WTC11 (cell line): Measurements from ENCODE around the gene TOMM20L. TPM values are rescaled to one million over a fixed set of nuclear protein-coding genes. Genes with fewer than 3 reads are reported as not detected.
A peak's percentile ranks its signal among the peaks of the same experiment; 100 is the strongest.

Experiments
- ATAC-seq: fragments of 200-7000 bp; cut with Tn5 transposase; 2 replicates; pipeline ENCODE4 v1.10.0; 2021; ENCODE audit warnings: mild to moderate bottlenecking, moderate library complexity
- CTCF ChIA-PET: fragments of 300-600 bp; sonication (Branson Sonifier 250); formaldehyde crosslinking; loops from one replicate; lab custom pipeline; 2021; ENCODE audit warnings: antibody characterized with exemption; lab: Charles Lee
- POLR2A ChIA-PET: fragments of 350-600 bp; sonication (Branson Sonifier 250); formaldehyde crosslinking; loops from one replicate; lab custom pipeline; 2021; ENCODE audit warnings: antibody characterized with exemption; lab: Charles Lee
- DNase-seq: peaks from one replicate; pipeline ENCODE4 v3.0.0; 2021; ENCODE audit warnings: low spot score
- H3K27ac Mint-ChIP-seq: 2 replicates; pipeline ENCODE4 v1.8.0; 2021; ENCODE audit warnings: mixed read lengths
- H3K27me3 Mint-ChIP-seq: 2 replicates; pipeline ENCODE4 v1.8.0; 2021; ENCODE audit warnings: low read depth, mild to moderate bottlenecking, moderate library complexity, mixed read lengths
- H3K36me3 Mint-ChIP-seq: 2 replicates; pipeline ENCODE4 v1.8.0; 2021; ENCODE audit warnings: mixed read lengths
- H3K4me1 Mint-ChIP-seq: 2 replicates; pipeline ENCODE4 v1.8.0; 2022; ENCODE audit warnings: mixed read lengths
- H3K4me3 Mint-ChIP-seq: 2 replicates; pipeline ENCODE4 v1.8.0; 2021; ENCODE audit warnings: mild to moderate bottlenecking, moderate library complexity, mixed read lengths
- H3K9me3 Mint-ChIP-seq: 2 replicates; pipeline ENCODE4 v1.8.0; 2021; ENCODE audit warnings: mixed read lengths
- ATF1 ChIP-seq: sonication (generic); formaldehyde crosslinking; IDR thresholded peaks from 2 replicates; pipeline ENCODE4 v1.8.1; 2023; ENCODE audit warnings: mild to moderate bottlenecking, moderate library complexity, missing genetic modification reagents
- E2F5 ChIP-seq: sonication (generic); formaldehyde crosslinking; IDR thresholded peaks from 2 replicates; pipeline ENCODE4 v1.8.1; 2022; ENCODE audit warnings: mild to moderate bottlenecking, moderate library complexity, missing genetic modification reagents
- EMX1 ChIP-seq: fragments of 250-450 bp; sonication (Bioruptor Pico); IDR thresholded peaks from 2 replicates; pipeline ENCODE4 v1.8.0; 2021; ENCODE audit warnings: mild to moderate bottlenecking
- FOXP1 ChIP-seq: sonication (generic); formaldehyde crosslinking; IDR thresholded peaks from 2 replicates; pipeline ENCODE4 v1.8.0; 2022; ENCODE audit warnings: missing genetic modification reagents, mild to moderate bottlenecking, moderate library complexity, borderline replicate concordance
- GTF2I ChIP-seq: fragments of 250-450 bp; sonication (Bioruptor Pico); conservative IDR thresholded peaks from 2 replicates; pipeline ENCODE4 v1.4.0; 2021; ENCODE audit warnings: mild to moderate bottlenecking
- HMGA2 ChIP-seq: fragments of 250-450 bp; sonication (Bioruptor Pico); IDR thresholded peaks from 2 replicates; pipeline ENCODE4 v1.4.0; 2021; ENCODE audit warnings: mild to moderate bottlenecking, moderate library complexity
- MAX ChIP-seq: sonication (generic); formaldehyde crosslinking; IDR thresholded peaks from 2 replicates; pipeline ENCODE4 v1.8.0; 2022; ENCODE audit warnings: mild to moderate bottlenecking, missing genetic modification reagents
- NFE2L1 ChIP-seq: sonication (generic); formaldehyde crosslinking; IDR thresholded peaks from 2 replicates; pipeline ENCODE4 v1.8.1; 2023; ENCODE audit warnings: missing genetic modification reagents
- NR1H2 ChIP-seq: sonication (generic); formaldehyde crosslinking; IDR thresholded peaks from 2 replicates; pipeline ENCODE4 v1.9.0; 2021; ENCODE audit warnings: mild to moderate bottlenecking, moderate library complexity, missing genetic modification reagents
- NR3C1 ChIP-seq: sonication (generic); formaldehyde crosslinking; conservative IDR thresholded peaks from 2 replicates; pipeline ENCODE4 v1.8.1; 2023; ENCODE audit warnings: low read depth, mild to moderate bottlenecking, missing genetic modification reagents
- SMAD3 ChIP-seq: sonication (generic); formaldehyde crosslinking; IDR thresholded peaks from 2 replicates; pipeline ENCODE4 v1.8.0; 2022; ENCODE audit warnings: missing genetic modification reagents, mild to moderate bottlenecking, borderline replicate concordance
- SMAD4 ChIP-seq: sonication (generic); formaldehyde crosslinking; IDR thresholded peaks from 2 replicates; pipeline ENCODE4 v1.8.0; 2022; ENCODE audit warnings: mild to moderate bottlenecking, missing genetic modification reagents
- SP1 ChIP-seq: sonication (generic); formaldehyde crosslinking; conservative IDR thresholded peaks from 2 replicates; pipeline ENCODE4 v1.8.1; 2022; ENCODE audit warnings: missing genetic modification reagents
- ZBTB21 ChIP-seq: sonication (generic); formaldehyde crosslinking; IDR thresholded peaks from 2 replicates; pipeline ENCODE4 v1.8.1; 2023; ENCODE audit warnings: mild to moderate bottlenecking, missing genetic modification reagents, borderline replicate concordance
- ZNF121 ChIP-seq: sonication (generic); formaldehyde crosslinking; IDR thresholded peaks from 2 replicates; pipeline ENCODE4 v1.8.0; 2023; ENCODE audit warnings: missing genetic modification reagents
- ZNF219 ChIP-seq: sonication (generic); formaldehyde crosslinking; IDR thresholded peaks from 2 replicates; pipeline ENCODE4 v1.8.0; 2023; ENCODE audit warnings: missing genetic modification reagents, mild to moderate bottlenecking, borderline replicate concordance
- ZNF232 ChIP-seq: sonication (generic); formaldehyde crosslinking; IDR thresholded peaks from 2 replicates; pipeline ENCODE4 v1.8.0; 2022; ENCODE audit warnings: mild to moderate bottlenecking, missing genetic modification reagents
- total RNA-seq: library from RNA; stranded (reverse); gene quantifications from 3 replicates; pipeline ENCODE4 v1.2.3, GENCODE V29; 2021
- TF ChIP-seq, protein P1 (sequence below): sonication (generic); formaldehyde crosslinking; conservative IDR thresholded peaks from 2 replicates; pipeline ENCODE4 v1.8.1; 2023; ENCODE audit warnings: mild to moderate bottlenecking, low read depth, missing genetic modification reagents, moderate library complexity
- TF ChIP-seq, protein P2 (sequence below): sonication (generic); formaldehyde crosslinking; IDR thresholded peaks from 2 replicates; pipeline ENCODE4 v1.8.1; 2023; ENCODE audit warnings: mild to moderate bottlenecking, missing genetic modification reagents
- TF ChIP-seq, protein P3 (sequence below): fragments of 250-450 bp; sonication (Bioruptor Pico); IDR thresholded peaks from 2 replicates; pipeline ENCODE4 v1.9.0; 2021; ENCODE audit warnings: mild to moderate bottlenecking
- TF ChIP-seq, protein P4 (sequence below): sonication (generic); formaldehyde crosslinking; IDR thresholded peaks from 2 replicates; pipeline ENCODE4 v1.8.0; 2023; ENCODE audit warnings: missing genetic modification reagents
- TF ChIP-seq, protein P5 (sequence below): sonication (generic); formaldehyde crosslinking; IDR thresholded peaks from 2 replicates; pipeline ENCODE4 v1.8.1; 2023; ENCODE audit warnings: mild to moderate bottlenecking, missing genetic modification reagents, moderate library complexity
- TF ChIP-seq, protein P6 (sequence below): sonication (generic); formaldehyde crosslinking; IDR thresholded peaks from 2 replicates; pipeline ENCODE4 v1.8.1; 2022; ENCODE audit warnings: mild to moderate bottlenecking, missing genetic modification reagents, moderate library complexity, borderline replicate concordance

The TOMM20L gene
- total RNA-seq, 1 experiment from 2014 or later: not detected

GRCh38 chr14:58397156-58397555 is 1.4 kb downstream of the TOMM20L start (continued):
- TF ChIP-seq, protein P1, sequence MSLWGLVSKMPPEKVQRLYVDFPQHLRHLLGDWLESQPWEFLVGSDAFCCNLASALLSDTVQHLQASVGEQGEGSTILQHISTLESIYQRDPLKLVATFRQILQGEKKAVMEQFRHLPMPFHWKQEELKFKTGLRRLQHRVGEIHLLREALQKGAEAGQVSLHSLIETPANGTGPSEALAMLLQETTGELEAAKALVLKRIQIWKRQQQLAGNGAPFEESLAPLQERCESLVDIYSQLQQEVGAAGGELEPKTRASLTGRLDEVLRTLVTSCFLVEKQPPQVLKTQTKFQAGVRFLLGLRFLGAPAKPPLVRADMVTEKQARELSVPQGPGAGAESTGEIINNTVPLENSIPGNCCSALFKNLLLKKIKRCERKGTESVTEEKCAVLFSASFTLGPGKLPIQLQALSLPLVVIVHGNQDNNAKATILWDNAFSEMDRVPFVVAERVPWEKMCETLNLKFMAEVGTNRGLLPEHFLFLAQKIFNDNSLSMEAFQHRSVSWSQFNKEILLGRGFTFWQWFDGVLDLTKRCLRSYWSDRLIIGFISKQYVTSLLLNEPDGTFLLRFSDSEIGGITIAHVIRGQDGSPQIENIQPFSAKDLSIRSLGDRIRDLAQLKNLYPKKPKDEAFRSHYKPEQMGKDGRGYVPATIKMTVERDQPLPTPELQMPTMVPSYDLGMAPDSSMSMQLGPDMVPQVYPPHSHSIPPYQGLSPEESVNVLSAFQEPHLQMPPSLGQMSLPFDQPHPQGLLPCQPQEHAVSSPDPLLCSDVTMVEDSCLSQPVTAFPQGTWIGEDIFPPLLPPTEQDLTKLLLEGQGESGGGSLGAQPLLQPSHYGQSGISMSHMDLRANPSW (CRISPR knock-in tag): no peak
- TF ChIP-seq NFE2L1 (CRISPR knock-in tag): no peak
- TF ChIP-seq E2F5 (CRISPR knock-in tag): no peak

GRCh38 chr14:58398495-58398894 is 2.8 kb downstream of the TOMM20L start:
- H3K27ac Mint-ChIP-seq: no peak overlapping the region
- H3K9me3 Mint-ChIP-seq: no peaks in the 10 kb centered on the region
- H3K36me3 Mint-ChIP-seq: no peaks in the 10 kb centered on the region

DNA sequence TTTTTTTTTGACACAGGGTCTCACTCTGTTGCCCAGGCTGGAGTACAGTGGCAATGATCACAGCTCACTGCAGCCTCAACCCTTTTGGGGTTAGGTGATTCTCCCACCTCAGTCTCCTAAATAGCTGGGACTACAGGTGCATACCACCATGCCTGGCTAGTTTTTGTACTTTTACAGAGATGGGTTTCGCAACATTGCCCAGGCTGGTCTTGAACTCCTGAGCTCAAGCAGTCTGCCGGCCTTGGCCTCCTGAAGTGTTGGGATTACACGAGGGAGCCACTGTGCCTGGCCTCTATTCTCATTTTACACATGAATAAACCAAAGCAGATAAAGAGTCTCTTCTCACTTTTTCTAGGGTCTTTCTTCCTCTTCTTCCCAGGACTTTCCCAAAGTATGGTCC is 3.2 kb downstream of the TOMM20L start:
- ATAC-seq (no peak), DNase-seq (no peak)
- no peak overlapping the region for H3K27ac Mint-ChIP-seq
- H3K4me1 Mint-ChIP-seq: peaks cover 31% of the 10 kb centered on the region
- ChIA-PET POLR2A (no interaction called here), CTCF (no interaction called here)
- H3K36me3 Mint-ChIP-seq: no peaks in the 10 kb centered on the region
- peaks cover 31% of the 10 kb centered on the region for H3K27me3 Mint-ChIP-seq
- H3K4me3 Mint-ChIP-seq: no peak overlapping the region
- no peaks in the 10 kb centered on the region for H3K9me3 Mint-ChIP-seq
- TF ChIP-seq, protein P2, sequence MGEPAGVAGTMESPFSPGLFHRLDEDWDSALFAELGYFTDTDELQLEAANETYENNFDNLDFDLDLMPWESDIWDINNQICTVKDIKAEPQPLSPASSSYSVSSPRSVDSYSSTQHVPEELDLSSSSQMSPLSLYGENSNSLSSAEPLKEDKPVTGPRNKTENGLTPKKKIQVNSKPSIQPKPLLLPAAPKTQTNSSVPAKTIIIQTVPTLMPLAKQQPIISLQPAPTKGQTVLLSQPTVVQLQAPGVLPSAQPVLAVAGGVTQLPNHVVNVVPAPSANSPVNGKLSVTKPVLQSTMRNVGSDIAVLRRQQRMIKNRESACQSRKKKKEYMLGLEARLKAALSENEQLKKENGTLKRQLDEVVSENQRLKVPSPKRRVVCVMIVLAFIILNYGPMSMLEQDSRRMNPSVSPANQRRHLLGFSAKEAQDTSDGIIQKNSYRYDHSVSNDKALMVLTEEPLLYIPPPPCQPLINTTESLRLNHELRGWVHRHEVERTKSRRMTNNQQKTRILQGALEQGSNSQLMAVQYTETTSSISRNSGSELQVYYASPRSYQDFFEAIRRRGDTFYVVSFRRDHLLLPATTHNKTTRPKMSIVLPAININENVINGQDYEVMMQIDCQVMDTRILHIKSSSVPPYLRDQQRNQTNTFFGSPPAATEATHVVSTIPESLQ (CRISPR knock-in tag): no peak
- TF ChIP-seq, protein P3, sequence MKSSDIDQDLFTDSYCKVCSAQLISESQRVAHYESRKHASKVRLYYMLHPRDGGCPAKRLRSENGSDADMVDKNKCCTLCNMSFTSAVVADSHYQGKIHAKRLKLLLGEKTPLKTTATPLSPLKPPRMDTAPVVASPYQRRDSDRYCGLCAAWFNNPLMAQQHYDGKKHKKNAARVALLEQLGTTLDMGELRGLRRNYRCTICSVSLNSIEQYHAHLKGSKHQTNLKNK (CRISPR knock-in tag): no peak
- TF ChIP-seq ZNF219 (no peak), EMX1 (CRISPR knock-in tag) (no peak), SP1 (CRISPR knock-in tag) (no peak), ATF1 (no peak), MAX (CRISPR knock-in tag) (no peak), ZNF232 (CRISPR knock-in tag) (no peak), NR1H2 (CRISPR knock-in tag) (no peak), ZBTB21 (CRISPR knock-in tag) (no peak)

More at GRCh38 chr14:58398495-58398894, 2.8 kb downstream of the TOMM20L start:
- DNase-seq: no peak
- POLR2A ChIA-PET: no interaction called here
- H3K27me3 Mint-ChIP-seq: peaks cover 31% of the 10 kb centered on the region
- H3K4me3 Mint-ChIP-seq: no peak overlapping the region
- ATAC-seq: no peak
- CTCF ChIA-PET: no interaction called here
- H3K4me1 Mint-ChIP-seq: peaks cover 31% of the 10 kb centered on the region
- TF ChIP-seq HMGA2 (peak; percentile 94), SP1 (CRISPR knock-in tag) (no peak)

GRCh38 chr14:58401587-58401986 is 5.9 kb downstream of the TOMM20L start:
- DNase-seq: no peak
- no peak overlapping the region for H3K27ac Mint-ChIP-seq
- no peak overlapping the region for H3K4me3 Mint-ChIP-seq
- no peaks in the 10 kb centered on the region for H3K36me3 Mint-ChIP-seq
- no peaks in the 10 kb centered on the region for H3K9me3 Mint-ChIP-seq
- peak; percentile 73 for ATAC-seq
- CTCF ChIA-PET: interaction anchor here (0.7 kb wide), 1 partner anchor 218 kb away, joined by 4 read pairs; no protein-coding TSS in a partner anchor
- POLR2A ChIA-PET: no interaction called here
- peaks cover 12% of the 10 kb centered on the region for H3K27me3 Mint-ChIP-seq
- peaks cover 24% of the 10 kb centered on the region for H3K4me1 Mint-ChIP-seq
- TF ChIP-seq ZNF219 (no peak), MAX (CRISPR knock-in tag) (no peak), GTF2I (no peak), ZNF121 (CRISPR knock-in tag) (no peak), SMAD3 (CRISPR knock-in tag) (no peak), FOXP1 (CRISPR knock-in tag) (no peak), SMAD4 (CRISPR knock-in tag) (no peak), NR3C1 (no peak)
- TF ChIP-seq, protein P4, sequence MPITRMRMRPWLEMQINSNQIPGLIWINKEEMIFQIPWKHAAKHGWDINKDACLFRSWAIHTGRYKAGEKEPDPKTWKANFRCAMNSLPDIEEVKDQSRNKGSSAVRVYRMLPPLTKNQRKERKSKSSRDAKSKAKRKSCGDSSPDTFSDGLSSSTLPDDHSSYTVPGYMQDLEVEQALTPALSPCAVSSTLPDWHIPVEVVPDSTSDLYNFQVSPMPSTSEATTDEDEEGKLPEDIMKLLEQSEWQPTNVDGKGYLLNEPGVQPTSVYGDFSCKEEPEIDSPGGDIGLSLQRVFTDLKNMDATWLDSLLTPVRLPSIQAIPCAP (CRISPR knock-in tag): no peak
- TF ChIP-seq, protein P5, sequence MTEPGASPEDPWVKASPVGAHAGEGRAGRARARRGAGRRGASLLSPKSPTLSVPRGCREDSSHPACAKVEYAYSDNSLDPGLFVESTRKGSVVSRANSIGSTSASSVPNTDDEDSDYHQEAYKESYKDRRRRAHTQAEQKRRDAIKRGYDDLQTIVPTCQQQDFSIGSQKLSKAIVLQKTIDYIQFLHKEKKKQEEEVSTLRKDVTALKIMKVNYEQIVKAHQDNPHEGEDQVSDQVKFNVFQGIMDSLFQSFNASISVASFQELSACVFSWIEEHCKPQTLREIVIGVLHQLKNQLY (CRISPR knock-in tag): no peak
- TF ChIP-seq, protein P6, sequence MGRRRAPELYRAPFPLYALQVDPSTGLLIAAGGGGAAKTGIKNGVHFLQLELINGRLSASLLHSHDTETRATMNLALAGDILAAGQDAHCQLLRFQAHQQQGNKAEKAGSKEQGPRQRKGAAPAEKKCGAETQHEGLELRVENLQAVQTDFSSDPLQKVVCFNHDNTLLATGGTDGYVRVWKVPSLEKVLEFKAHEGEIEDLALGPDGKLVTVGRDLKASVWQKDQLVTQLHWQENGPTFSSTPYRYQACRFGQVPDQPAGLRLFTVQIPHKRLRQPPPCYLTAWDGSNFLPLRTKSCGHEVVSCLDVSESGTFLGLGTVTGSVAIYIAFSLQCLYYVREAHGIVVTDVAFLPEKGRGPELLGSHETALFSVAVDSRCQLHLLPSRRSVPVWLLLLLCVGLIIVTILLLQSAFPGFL (CRISPR knock-in tag): no peak
